Effector CD4-positive, alpha-beta T cell (primary cell): ENCODE data around the gene FLRT2.

ENCODE experiments used
- DNase-seq: peaks from one replicate; pipeline ENCODE4 v3.0.0-alpha.2; 2020

The FLRT2 gene

DNA sequence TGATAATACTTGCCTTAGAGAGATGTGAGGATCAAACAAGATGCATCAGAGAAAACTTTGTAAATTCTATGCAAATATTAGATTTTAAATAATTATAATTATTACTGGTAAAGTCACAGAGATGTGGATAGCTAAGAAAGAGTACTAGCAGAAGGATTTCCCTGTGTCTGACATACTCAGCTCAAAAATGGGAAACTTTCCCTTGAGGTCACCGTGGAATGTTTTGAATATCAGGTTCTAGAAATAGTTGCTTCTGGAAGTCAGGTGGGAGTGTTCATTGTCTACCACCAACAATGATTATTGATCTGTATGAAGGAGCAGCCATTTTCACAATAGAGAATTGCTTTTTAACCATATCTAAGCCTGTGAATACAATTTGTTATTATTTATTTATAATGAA, 71.7 kb downstream of the FLRT2 start:
- no peak for DNase-seq

DNA sequence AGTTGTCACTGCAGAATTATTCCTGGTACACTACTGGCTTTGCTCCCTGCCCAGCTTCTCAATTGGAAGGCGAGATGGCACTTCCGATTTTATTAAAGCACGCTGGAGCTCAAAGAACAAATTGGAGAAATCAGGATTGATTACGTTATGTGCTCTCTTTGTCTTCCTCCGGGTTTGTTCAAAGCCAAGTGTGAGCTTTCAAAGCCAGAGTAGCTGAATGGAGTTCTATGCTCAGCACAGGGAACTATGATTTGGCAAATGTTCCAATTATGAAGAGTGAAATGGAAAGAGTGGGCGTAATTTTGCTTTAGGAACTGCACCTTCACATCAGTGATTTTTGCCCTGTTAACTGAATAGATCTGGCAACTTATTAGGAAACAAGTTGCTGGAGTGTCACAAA, 72.4 kb downstream of the FLRT2 start:
- DNase-seq, result no peak

DNA sequence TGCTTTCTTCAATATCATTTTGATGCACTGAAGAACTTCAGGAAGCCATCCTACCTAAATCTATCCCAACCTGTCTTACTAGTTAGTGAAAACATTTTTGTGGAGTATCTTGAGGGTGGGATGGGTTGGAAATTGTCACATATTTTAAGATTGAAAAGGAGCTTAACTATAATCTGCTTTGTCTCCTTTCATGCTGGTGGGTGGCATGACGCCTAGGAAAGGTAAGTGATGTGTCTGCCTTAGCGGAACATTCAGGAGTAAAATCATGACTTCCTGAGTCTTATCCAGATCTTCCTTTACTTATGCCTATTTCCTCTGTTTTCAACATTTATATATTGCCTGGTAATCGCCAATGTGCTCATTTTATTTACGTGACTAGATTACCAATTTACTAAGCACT, 74.1 kb downstream of the FLRT2 start:
- no peak for DNase-seq

- no peak for DNase-seq
Measured at GRCh38 chr14:85604714-85605113, 74.8 kb downstream of the FLRT2 start.

DNA sequence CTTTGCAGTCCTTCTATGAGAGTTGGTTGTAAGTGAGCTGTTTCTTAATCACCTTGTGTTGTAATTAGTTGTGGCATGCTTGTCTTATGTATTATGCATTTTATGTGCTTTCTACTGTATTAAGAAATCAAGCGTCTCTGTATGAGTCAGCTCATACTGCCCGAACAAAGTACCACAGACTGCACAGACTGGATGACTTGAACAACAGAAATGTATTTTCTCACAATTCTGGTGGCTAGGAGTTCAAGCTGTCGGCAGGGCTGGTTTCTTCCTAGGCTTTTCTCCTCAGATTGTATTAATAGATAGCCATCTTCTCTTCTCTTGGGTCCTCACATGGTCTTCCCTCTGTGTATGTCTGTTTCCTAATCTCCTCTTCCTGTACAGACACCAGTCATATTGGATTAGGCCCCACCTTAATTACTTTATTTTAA, 77.7 kb downstream of the FLRT2 start:
- no peak for DNase-seq

GRCh38 chr14:85613496-85613895, 83.6 kb downstream of the FLRT2 start:
- DNase-seq, result no peak

DNA sequence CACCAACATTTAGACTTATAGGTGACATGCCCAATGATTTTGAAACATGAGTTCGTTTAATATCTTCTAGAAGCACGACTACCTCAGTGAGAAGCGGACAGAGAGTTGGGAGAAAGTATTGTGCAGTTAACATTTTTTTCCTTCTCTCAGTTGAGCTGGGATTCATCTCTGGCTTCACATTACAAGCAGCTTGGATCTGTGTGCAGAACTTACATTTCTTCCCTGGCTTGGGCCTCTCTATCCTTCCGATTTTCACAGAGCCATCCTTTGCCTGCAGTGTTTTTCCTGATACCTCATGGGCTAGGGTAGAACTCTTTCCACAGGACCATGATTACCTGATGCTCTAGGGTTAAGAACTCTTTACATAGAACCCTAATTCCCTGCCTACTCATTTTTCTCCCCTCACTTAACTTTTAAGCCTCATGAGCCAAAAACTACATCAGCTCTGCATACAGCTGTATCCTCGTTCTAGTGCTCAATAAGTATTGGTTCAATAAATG, 86.5 kb downstream of the FLRT2 start:
- DNase-seq, result no peak

DNA sequence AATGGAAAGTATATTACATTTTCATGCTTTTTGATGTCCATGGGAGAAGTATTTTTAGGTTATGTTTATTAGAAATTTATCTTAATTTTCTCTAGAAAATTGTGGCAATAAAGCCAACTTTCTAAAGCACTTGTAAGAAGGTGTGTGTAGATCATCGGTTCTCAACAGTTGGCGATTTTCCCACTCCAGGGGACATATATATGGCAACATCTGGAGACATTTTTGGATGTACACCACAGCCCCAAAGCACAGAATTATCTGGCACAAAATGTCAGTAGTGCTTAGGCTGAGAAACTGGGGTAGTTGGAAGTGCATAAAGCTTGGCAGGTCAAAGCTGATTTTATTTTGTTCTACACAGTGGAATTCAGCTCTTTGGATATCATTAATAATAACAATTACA, 86.9 kb downstream of the FLRT2 start:
- DNase-seq, result no peak

DNA sequence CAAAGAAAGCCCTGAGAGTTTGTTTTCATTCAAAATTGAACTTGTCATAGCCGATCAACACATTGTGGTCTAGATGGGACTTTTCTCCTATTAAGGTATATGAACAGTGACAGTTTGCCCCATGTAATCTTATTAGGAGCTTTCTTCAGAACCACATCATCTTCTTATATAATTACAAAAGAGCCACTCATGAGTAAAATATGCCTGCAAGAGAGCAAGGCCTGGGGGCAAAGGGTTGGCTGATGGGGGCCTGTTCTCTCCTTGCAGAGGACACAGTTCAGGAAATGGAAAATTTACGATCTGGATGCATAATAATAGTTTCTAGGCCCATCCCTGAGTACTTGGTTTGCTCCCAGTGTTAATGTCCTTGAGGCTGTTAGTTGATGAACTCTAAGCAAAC, 87.8 kb downstream of the FLRT2 start:
- no peak for DNase-seq

DNA sequence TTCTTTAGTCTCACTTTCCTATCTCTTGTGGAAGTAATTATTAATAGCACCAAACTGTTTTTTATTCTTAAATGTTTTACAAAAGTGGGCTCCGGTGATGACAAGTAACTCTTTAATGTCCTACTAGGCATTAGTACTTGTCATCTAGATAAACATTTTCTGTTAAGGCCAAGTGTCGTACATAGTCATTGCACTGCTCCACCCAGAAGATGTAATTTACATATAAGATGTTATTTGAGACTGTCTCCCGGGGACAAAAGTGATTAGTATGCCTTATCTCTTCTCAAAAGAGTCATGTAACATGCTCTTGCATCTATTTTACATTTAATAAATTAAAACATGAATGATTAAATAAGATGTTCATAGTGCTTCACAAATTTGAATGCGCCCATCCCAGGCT, 88.4 kb downstream of the FLRT2 start:
- no peak for DNase-seq

- DNase-seq, result no peak
Measured at GRCh38 chr14:85618978-85619377, 89.0 kb downstream of the FLRT2 start.

DNA sequence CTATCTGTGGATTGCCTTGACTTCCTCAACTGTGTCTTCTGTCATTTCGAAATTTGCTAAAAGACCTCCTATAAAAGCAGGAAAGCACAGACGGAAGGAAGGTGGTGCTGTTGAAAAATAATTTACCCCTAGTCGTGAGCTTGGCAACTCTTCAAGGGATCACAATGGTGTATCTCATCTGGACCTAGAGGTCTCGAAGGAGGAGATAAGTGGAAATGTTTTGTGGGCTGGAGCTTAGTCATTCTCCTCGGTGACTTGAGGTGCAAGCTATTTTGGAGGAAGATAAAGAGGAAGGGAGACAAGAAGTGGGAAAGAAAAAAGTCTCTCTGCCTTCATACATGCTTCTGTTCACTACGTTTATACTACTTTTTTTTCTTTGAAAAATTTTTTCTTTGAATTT, 89.9 kb downstream of the FLRT2 start:
- DNase-seq, result no peak

- no peak for DNase-seq
Measured at GRCh38 chr14:85620947-85621346, 91.0 kb downstream of the FLRT2 start.

- no peak for DNase-seq
Measured at GRCh38 chr14:85622106-85622505, 92.2 kb downstream of the FLRT2 start.

DNA sequence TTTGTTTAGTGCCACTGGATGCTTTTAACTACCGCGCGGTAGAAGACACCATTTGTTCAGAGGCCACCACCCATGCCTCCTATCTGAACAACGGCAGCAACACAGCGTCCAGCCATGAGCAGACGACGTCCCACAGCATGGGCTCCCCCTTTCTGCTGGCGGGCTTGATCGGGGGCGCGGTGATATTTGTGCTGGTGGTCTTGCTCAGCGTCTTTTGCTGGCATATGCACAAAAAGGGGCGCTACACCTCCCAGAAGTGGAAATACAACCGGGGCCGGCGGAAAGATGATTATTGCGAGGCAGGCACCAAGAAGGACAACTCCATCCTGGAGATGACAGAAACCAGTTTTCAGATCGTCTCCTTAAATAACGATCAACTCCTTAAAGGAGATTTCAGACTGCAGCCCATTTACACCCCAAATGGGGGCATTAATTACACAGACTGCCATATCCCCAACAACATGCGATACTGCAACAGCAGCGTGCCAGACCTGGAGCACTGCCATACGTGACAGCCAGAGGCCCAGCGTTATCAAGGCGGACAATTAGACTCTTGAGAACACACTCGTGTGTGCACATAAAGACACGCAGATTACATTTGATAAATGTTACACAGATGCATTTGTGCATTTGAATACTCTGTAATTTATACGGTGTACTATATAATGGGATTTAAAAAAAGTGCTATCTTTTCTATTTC, 93.2 kb downstream of the FLRT2 start:
- DNase-seq, result no peak

DNA sequence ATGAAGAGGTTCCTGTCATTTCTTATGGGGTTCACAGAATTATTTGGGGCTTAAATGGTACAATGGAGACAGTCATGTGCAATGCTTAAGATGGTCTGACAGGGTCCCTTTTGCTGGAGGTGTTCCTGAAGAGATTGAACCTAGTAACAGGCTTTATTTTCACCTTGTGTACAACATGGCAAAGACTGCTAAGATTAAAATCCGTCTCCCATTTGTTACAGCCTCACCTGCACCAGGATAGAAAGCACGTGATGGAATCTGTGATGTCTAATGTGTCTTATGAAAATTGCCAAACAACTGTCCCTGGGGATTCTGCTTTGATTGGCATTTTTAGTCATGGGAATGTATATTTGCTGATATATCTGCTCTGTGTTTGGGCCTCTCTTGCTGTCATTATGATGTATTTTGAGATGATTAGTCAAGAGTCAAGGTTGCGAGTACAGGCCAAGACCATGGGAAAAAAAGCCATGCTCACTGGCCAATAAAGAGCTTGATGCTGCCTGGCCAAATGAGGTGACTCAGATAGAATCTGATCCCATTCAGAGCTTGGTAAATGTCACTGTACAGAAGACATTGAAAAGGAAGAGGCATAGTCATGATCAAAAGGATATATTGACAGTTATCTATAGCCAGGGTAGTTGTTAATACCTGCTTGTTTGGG, 96.1 kb downstream of the FLRT2 start:
- no peak for DNase-seq

GRCh38 chr14:85634205-85634604, 104.3 kb downstream of the FLRT2 start:
- no peak for DNase-seq

GRCh38 chr14:85644211-85644610, 114.3 kb downstream of the FLRT2 start:
- no peak for DNase-seq

- DNase-seq, result no peak
Measured at GRCh38 chr14:85653029-85653428, 123.1 kb downstream of the FLRT2 start.

- no peak for DNase-seq
Measured at GRCh38 chr14:85660243-85660922, 130.4 kb downstream of the FLRT2 start.

GRCh38 chr14:85662096-85662495, 132.2 kb downstream of the FLRT2 start:
- DNase-seq, result no peak

DNA sequence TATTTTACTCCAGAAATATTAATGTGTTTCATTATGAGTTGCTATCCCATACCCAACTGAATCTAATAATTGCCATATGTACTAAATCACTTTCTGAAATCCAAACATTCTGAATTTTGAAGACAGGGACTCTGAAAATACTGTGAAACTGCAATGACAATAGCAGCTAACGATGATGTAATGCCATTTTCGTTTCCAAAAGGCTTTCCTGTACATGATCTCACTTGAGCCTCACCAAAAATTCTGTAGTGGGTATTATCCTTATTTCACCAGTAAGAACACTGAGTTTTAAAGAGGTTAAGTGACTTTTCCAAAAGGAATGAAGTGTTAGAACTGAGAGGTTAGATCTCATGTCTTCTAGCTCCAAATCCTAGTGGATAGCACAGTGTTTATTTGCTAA, 133.3 kb downstream of the FLRT2 start:
- DNase-seq, result no peak

DNA sequence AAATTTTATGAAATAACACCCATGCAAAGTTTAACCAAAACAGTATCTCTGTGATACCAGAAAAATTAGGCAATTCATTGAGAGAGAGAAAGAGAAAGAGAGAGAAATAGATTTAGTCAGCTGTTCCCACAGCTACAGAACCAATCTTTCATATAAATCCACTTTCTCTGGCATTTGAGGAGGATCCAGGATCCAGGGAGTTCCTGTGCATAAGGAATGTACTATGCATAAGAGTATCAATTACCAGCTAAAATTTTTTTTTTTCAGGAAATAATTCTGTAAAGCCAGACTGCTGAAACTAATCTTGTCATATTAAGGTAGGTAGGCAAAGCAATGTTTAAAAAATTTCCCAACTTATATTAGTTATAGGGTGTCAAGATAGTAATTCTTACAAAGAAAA, 133.7 kb downstream of the FLRT2 start:
- DNase-seq, result no peak

DNA sequence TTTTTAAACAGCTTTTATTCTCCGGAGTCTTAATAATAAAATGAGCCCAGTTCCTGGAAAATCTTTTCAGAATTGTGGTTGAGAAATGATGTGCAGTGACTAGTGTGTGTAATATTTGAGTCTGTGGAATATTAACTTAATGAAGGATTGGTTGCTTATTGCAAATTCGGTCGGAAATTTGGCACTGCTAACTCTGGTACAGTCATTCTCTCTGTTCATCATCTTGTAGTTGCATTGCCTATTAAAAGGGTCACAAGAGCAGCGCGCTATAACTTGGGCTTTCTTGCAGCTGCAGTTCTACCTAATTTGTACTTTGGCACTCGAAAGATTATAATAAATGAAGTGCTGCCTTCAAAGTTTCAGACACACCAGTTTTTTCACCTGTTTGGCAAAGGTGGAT, 146.0 kb downstream of the FLRT2 start:
- DNase-seq, result no peak
